ENCODE data around the gene MARK4.

DNA sequence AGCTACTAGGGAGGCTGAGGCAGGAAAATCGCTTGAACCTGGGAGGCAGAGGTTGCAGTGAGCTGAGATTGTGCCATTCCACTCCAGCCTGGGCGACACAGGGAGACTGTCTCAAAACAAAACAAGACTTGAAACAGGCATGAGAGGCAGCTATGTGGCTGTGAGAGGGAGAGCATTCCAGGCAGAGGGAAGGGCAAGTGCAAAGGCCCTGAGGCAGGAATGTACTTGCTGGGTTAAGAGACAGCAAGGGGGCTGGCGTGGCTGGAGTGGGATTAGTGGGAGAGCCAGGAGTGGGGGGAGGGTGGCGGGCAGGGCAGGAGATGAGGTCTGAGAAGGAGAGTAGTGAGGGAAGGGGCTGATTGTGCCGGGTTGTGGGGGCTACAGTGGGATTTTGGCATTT lies 27.2 kb upstream of the MARK4 start:
- TF ChIP-seq EZH2 (IDR thresholded peaks at IDR 0.05) (no peak), POLR2AphosphoS5 (IDR thresholded peaks at IDR 0.05; ENCODE audit: borderline replicate concordance, low read depth, low read length) (no peak)
